ENCODE data around the gene KLHL17.

The KLHL17 gene

GRCh38 chr1:954927-955326 is 5.5 kb upstream of the KLHL17 start:
- TF ChIP-seq POLR2A (IDR thresholded peaks at IDR 0.05; ENCODE audit: low read depth, low read length) (no peak), POLR2AphosphoS5 (IDR thresholded peaks at IDR 0.05; ENCODE audit: low read depth, low read length) (no peak), PAX5 (IDR thresholded peaks at IDR 0.05; ENCODE audit: insufficient read depth, low read length, severe bottlenecking) (no peak), POU2F2 (IDR thresholded peaks at IDR 0.05; ENCODE audit: low read depth, low read length) (no peak), TAF1 (IDR thresholded peaks at IDR 0.05; ENCODE audit: low read depth, low read length) (no peak), SPI1 (IDR thresholded peaks at IDR 0.05; ENCODE audit: low read depth, low read length) (no peak)
- FAIRE-seq = no peak
- DNase-seq (ENCODE audit: insufficient read length, low spot score) = no peak

DNA sequence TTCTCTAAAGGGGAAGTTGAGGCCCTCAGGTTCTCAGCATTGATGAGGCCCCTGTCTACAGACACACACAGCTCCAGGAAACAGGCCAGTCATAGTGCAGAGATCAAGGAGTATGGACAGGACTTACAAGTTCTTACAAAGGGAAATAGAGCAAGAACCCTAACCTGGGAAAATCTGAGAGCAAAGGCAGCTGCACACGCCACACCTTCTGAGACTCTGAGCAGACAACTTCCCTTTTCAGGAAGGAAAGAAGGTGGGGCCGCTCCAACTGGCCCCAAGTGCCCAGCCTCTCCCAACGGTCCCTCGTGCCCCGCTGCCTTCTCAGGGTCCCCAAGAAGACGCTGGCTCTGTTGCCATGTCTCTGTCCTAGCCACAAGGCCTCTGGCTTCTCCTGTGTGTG is 4.9 kb upstream of the KLHL17 start:
- FAIRE-seq = no peak
- no peak for DNase-seq (ENCODE audit: insufficient read length, low spot score)
- no peak for TF ChIP-seq SPI1 (IDR thresholded peaks at IDR 0.05; ENCODE audit: low read depth, low read length)
- TF ChIP-seq PAX5 (IDR thresholded peaks at IDR 0.05; ENCODE audit: insufficient read depth, low read length, severe bottlenecking) = no peak
- no peak for TF ChIP-seq TAF1 (IDR thresholded peaks at IDR 0.05; ENCODE audit: low read depth, low read length)

- TF ChIP-seq POU2F2 (IDR thresholded peaks at IDR 0.05; ENCODE audit: low read depth, low read length) (no peak), PAX5 (IDR thresholded peaks at IDR 0.05; ENCODE audit: insufficient read depth, low read length, severe bottlenecking) (no peak), POLR2AphosphoS5 (IDR thresholded peaks at IDR 0.05; ENCODE audit: low read depth, low read length) (no peak)
- FAIRE-seq (no peak), DNase-seq (ENCODE audit: insufficient read length, low spot score) (no peak)
Measured at GRCh38 chr1:956636-957035, 3.7 kb upstream of the KLHL17 start.

DNA sequence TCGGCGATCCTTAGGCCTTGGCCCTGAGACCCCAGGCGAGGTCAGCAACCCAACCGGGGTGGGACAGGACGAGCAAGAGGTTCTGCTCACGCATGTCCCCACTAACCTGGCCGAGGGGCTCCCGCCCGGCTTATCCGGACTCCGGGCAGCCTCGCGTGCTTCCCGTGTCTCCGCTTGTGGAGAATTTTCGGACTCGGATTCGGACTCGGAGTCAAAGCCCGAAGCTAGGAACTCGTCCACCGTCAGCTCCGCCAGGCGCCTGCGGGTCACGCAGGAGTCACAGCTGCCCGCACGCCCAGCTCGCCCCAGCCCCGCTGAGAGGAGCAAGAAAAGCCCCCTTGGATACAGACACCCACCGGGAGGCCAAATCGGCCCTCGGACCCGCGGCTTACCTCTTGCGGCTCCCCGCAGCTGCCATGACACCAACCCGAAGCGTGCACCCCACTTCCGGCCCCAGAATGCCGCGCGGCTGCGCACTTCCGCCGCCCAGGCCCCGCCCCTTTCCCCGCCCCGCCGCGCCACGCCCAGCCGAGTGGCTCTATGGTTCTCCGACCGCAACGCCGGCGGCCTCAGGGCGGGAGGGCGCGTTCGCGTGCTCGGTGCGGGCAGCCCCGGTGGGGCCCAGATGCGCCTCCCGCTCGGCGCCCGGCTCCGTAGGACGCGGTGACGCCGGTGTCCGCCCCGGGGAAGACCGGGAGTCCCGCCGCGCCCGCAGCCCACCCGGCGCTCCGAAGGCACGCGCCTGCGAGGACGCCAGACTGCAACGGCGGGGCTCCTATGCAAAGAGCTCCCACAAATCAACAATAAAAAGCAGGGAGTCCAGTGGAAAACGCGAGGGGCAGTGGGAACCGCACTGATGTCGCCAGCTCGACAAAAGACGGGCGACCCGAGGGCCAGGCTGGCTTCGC is 1.3 kb upstream of the KLHL17 start, which contains the start of gene NOC2L:
NOC2L (minus strand) TSS at position 434 of the 908 bp plus-strand sequence; CDS start at position 418, 16 bp downstream.
- FAIRE-seq = peak; percentile 98

DNA sequence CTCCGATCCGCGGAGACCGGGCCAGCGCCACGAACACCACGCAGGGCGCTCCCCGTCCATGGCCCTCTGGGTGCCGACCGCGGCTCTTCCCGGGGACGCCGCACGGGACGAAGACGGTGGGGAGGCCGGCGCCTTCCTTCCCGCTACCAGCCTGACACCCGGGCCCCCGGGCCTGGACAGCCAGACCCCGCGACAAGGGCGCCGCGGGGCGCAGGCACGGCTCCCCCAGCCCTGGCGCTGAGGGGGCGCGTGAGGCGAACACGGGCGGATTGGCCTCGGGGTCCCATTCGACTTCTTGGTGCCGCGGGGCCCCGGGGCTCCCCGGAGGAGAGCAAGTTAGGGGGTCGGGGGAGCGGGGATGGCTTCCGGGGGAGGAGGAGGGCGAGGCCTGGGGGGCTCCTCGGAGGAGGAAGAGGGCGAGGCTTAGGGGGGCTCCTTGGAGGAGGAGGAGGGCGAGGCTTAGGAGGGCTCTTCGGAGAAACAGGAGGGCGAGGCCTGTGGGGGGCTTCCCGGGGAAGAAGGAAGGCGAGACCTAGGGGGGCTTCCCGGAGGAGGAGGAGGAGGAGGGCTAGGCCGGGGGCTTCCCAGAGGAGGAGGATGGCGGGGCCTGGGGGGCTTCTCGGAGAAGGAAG is 537 bp upstream of the KLHL17 start:
- DNase-seq (ENCODE audit: insufficient read length, low spot score) (no peak), FAIRE-seq (no peak)
- TF ChIP-seq PAX5 (IDR thresholded peaks at IDR 0.05; ENCODE audit: insufficient read depth, low read length, severe bottlenecking) (no peak), SPI1 (IDR thresholded peaks at IDR 0.05; ENCODE audit: low read depth, low read length) (no peak), POLR2A (IDR thresholded peaks at IDR 0.05; ENCODE audit: low read depth, low read length) (no peak), TAF1 (IDR thresholded peaks at IDR 0.05; ENCODE audit: low read depth, low read length) (no peak), POU2F2 (IDR thresholded peaks at IDR 0.05; ENCODE audit: low read depth, low read length) (no peak), POLR2AphosphoS5 (IDR thresholded peaks at IDR 0.05; ENCODE audit: low read depth, low read length) (no peak)

More for the DNA sequence above, 1.3 kb upstream of the KLHL17 start, which contains the start of gene NOC2L:
- TF ChIP-seq POLR2AphosphoS5 (IDR thresholded peaks at IDR 0.05; ENCODE audit: low read depth, low read length) = peak; percentile 69
- TF ChIP-seq TAF1 (IDR thresholded peaks at IDR 0.05; ENCODE audit: low read depth, low read length) = peak; percentile 92
- TF ChIP-seq SPI1 (IDR thresholded peaks at IDR 0.05; ENCODE audit: low read depth, low read length) = no peak
- TF ChIP-seq POLR2A (IDR thresholded peaks at IDR 0.05; ENCODE audit: low read depth, low read length) = peak; percentile 80
- peak; percentile 97 for DNase-seq (ENCODE audit: insufficient read length, low spot score)

- DNase-seq (ENCODE audit: insufficient read length, low spot score) (no peak), FAIRE-seq (peak; percentile 47)
- TF ChIP-seq POU2F2 (IDR thresholded peaks at IDR 0.05; ENCODE audit: low read depth, low read length) = no peak
- no peak for TF ChIP-seq TAF1 (IDR thresholded peaks at IDR 0.05; ENCODE audit: low read depth, low read length)
- no peak for TF ChIP-seq POLR2A (IDR thresholded peaks at IDR 0.05; ENCODE audit: low read depth, low read length)
- no peak for TF ChIP-seq POLR2AphosphoS5 (IDR thresholded peaks at IDR 0.05; ENCODE audit: low read depth, low read length)
- no peak for TF ChIP-seq PAX5 (IDR thresholded peaks at IDR 0.05; ENCODE audit: insufficient read depth, low read length, severe bottlenecking)
Measured at GRCh38 chr1:961132-961669, 817 bp downstream of the KLHL17 start.

DNA sequence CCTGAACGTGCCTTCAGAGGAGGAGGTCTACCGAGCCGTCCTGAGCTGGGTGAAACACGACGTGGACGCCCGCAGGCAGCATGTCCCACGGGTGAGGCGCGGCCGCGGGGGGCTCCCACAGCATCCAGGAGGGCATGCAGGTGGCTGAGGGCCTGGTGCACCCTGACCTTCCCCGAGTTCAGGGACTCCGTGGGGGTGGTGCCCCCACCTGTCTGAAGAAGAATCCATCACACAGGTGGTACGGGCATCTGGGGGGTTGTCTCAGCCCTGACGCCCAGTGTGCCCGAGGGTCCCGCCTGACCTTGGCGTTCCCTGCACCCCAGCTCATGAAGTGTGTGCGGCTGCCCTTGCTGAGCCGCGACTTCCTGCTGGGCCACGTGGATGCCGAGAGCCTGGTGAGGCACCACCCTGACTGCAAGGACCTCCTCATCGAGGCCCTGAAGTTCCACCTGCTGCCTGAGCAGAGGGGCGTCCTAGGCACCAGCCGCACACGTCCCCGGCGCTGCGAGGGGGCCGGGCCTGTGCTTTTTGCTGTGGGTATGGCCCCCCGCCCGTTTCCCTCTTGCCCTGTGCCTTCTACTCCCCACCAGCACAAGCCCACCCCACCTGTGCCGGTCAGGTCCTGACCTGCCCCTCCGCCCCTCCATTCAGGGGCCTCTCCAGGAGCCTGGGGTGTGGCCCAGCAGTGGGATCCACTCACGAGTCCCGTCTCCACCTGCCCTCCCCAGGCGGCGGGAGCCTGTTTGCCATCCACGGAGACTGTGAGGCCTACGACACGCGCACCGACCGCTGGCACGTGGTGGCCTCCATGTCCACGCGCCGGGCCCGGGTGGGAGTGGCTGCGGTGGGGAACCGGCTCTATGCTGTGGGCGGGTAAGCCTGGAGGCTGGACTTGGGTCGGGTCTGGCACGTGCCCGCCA is 2.3 kb downstream of the KLHL17 start:
- FAIRE-seq = no peak
- TF ChIP-seq SPI1 (IDR thresholded peaks at IDR 0.05; ENCODE audit: low read depth, low read length) (no peak), POLR2AphosphoS5 (IDR thresholded peaks at IDR 0.05; ENCODE audit: low read depth, low read length) (no peak), POLR2A (IDR thresholded peaks at IDR 0.05; ENCODE audit: low read depth, low read length) (no peak), TAF1 (IDR thresholded peaks at IDR 0.05; ENCODE audit: low read depth, low read length) (no peak)

GRCh38 chr1:963301-963651 is 2.9 kb downstream of the KLHL17 start:
- TF ChIP-seq TAF1 (IDR thresholded peaks at IDR 0.05; ENCODE audit: low read depth, low read length) (no peak), POLR2A (IDR thresholded peaks at IDR 0.05; ENCODE audit: low read depth, low read length) (no peak), PAX5 (IDR thresholded peaks at IDR 0.05; ENCODE audit: insufficient read depth, low read length, severe bottlenecking) (no peak), SPI1 (IDR thresholded peaks at IDR 0.05; ENCODE audit: low read depth, low read length) (no peak), POLR2AphosphoS5 (IDR thresholded peaks at IDR 0.05; ENCODE audit: low read depth, low read length) (no peak), POU2F2 (IDR thresholded peaks at IDR 0.05; ENCODE audit: low read depth, low read length) (no peak)
- DNase-seq (ENCODE audit: insufficient read length, low spot score) (no peak), FAIRE-seq (no peak)

More for the DNA sequence above, 2.3 kb downstream of the KLHL17 start:
- no peak for DNase-seq (ENCODE audit: insufficient read length, low spot score)
